PC-3 (cell line): ENCODE results near the gene ALS2CL.

Experiments
- EZH2 ChIP-seq: fragments of 300-600 bp; sonication (generic); IDR thresholded peaks from one replicate; pipeline ENCODE4 v1.6.1; 2017; ENCODE audit warnings: antibody characterized with exemption, mild to moderate bottlenecking, low read length; ENCODE audit not compliant: unreplicated experiment
- EZH2phosphoT487 ChIP-seq: fragments of 300-600 bp; sonication (generic); IDR thresholded peaks from 2 replicates; pipeline ENCODE4 v1.6.1; 2018; ENCODE audit warnings: mild to moderate bottlenecking, antibody characterized with exemption, low read length, borderline replicate concordance
- TF ChIP-seq, protein P1 (sequence below): fragments of 300-600 bp; sonication (generic); conservative IDR thresholded peaks from 2 replicates; pipeline ENCODE4 v1.5.1; 2017; ENCODE audit warnings: antibody characterized with exemption, low read depth, mild to moderate bottlenecking, low read length

DNA sequence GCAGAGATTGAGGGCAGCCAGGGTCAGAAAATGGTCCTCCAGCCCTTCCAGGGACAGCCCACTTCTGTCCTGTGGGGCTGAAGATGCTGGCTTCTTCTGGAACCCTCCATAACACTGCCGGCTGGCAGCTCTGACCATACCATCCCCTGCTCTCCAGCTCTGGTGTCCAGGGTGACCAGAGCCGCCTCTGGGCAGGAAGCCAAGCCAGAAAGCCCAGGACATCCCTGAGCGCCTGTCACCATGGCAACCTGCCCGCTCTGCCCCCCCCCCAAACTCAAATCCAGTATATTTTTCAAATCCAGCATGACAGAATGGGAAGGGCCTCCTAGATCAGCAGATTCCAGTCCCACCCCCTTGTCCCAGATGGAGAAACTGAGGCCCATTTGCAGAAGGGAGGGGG, 7.3 kb upstream of the ALS2CL start:
- TF ChIP-seq, protein P1, sequence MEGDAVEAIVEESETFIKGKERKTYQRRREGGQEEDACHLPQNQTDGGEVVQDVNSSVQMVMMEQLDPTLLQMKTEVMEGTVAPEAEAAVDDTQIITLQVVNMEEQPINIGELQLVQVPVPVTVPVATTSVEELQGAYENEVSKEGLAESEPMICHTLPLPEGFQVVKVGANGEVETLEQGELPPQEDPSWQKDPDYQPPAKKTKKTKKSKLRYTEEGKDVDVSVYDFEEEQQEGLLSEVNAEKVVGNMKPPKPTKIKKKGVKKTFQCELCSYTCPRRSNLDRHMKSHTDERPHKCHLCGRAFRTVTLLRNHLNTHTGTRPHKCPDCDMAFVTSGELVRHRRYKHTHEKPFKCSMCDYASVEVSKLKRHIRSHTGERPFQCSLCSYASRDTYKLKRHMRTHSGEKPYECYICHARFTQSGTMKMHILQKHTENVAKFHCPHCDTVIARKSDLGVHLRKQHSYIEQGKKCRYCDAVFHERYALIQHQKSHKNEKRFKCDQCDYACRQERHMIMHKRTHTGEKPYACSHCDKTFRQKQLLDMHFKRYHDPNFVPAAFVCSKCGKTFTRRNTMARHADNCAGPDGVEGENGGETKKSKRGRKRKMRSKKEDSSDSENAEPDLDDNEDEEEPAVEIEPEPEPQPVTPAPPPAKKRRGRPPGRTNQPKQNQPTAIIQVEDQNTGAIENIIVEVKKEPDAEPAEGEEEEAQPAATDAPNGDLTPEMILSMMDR = no peak
- no peak for TF ChIP-seq EZH2phosphoT487
- no peak for TF ChIP-seq EZH2
